GM19025 (cell line): ENCODE data around the gene KRTAP5-6.

Experiments
- ATAC-seq: cut with Tn5 transposase; IDR thresholded peaks from one replicate; pipeline ENCODE4 v1.9.1; 2021; ENCODE audit warnings: mild to moderate bottlenecking, low read depth, moderate library complexity; ENCODE audit not compliant: unreplicated experiment

The KRTAP5-6 gene

DNA sequence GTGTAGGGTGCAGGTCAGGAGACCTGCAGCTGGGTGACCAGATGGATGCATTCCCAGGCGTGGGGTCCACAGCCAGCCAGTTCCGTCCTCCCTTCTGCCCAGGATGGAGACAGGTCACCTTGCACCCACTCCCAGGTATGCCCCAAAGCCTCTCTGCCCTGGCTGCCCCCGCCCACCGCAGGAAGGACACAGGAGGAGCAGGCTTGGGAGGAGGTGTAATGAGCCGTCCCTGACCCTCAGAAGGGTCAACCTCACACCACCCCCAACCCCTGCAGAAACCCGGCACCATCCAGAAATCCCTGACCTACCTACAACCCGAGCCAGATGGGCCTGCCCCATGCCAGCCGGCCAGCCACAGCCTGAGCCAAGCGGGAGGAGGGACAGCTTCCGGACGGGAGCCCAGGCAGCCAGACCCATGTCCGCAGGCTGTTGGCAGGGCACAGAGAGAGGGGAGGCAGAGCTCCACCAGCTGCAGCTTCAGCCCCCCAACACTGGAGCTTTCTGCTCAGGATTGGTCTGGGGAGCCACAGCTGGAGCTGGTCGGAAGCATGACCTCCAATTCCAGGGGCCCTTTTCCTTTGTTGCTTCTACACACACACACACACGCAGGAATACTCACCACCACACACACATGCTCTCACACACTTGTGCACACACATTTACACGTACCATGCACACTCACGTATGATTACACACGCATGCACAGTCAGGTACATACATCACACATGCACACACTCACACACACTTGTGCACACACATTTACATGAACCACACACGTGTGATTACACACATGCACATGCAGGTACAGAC, 48.1 kb downstream of the KRTAP5-6 start:
- no peak for ATAC-seq

GRCh38 chr11:1745701-1746320, 48.8 kb downstream of the KRTAP5-6 start:
- ATAC-seq, result no peak

- ATAC-seq, result no peak
Observed at GRCh38 chr11:1746511-1746931, 49.5 kb downstream of the KRTAP5-6 start.

DNA sequence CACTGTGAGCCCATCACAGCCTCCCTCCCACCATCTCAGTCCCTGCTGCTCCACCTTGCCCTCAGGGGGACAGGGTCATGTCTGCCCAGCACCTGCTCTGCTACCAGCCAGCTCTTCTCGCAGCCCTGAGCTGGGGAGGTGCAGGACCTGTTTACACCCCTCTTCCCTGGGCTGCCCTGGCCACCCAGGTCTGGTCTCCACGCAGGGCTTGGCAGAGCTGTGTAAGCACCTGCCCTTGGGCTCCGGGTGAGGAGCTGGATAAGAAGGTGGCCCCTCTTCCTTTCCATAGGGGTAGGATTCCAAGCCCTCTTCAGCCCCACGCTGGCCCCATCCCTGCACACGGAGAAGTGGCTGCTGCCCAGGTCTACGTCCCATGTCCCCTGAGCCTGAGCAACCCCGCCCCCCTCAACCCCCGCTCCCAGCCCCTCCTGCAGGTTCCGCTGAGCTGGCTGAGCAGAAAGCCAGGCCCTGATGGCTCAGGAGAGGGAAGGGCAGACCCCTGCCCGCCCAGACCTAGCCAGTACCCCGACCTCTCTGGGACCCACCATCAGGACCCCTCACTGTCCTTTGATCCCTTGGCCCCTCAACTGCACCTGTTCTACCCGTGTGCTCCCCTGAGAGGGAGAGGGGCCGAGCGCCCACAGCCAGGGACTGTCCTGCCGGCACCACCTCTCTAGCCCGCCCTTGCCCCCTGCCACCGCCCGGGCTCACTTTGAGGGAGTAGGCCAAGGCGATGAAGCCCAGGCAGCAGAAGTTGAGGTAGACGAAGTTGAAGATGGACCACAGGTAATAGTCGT, 50.2 kb downstream of the KRTAP5-6 start:
- no peak for ATAC-seq
